ENCODE data around the gene NR2C2. TPM values are rescaled to one million over a fixed set of nuclear protein-coding genes. Genes with fewer than 3 reads are reported as not detected.

The NR2C2 gene
- total and polyA plus RNA-seq, 4 donors: 3.3 to 21.8 (median 14.5) TPM

DNA sequence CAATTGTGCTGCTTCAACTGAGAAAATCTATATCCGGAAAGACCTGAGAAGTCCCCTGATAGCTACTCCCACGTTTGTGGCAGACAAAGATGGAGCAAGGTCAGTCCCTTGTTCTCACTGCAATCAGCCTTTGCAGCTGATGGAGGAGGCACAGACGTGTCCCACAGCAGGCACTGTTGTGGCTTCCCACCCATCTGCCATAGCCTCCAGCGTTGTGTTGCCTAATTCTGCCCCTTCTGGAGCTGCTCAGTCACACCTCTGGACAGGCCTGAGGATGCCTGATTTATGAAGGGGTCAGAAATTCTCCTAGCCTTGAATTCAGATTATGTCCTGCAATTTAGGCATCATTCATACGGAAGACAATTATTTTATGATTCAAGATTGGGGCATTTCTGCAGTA is 75.9 kb downstream of the NR2C2 start:
- Histone ChIP-seq H3K27me3 (ENCODE audit: control insufficient read depth in 4 of 4, insufficient read depth in 4 of 4, low read length in 3 of 4) (no peaks in the 10 kb centered on the region), H3K27ac (ENCODE audit: low read depth in 1 of 2, low read length in 2 of 2) (no peak overlapping the region), H3K9ac (ENCODE audit: low read depth in 1 of 2, low read length in 2 of 2) (no peak overlapping the region), H3K4me3 (ENCODE audit: low read depth in 1 of 3, low read length in 3 of 3) (no peak overlapping the region), H3K9me3 (ENCODE audit: control insufficient read depth in 4 of 4, low read length in 3 of 4) (no peaks in the 10 kb centered on the region), H3K36me3 (ENCODE audit: control insufficient read depth in 4 of 4, insufficient read depth in 3 of 4, low read depth in 1 of 4, low read length in 3 of 4) (peaks cover 17 to 65% (median 46%) of the 10 kb centered on the region in 4 donors), H3K4me1 (ENCODE audit: control insufficient read depth in 4 of 4, insufficient read depth in 4 of 4, low read length in 3 of 4) (no peaks in the 10 kb centered on the region)
- TF ChIP-seq NR2F2 (IDR thresholded peaks at IDR 0.05) (no peak), JUND (IDR thresholded peaks at IDR 0.05) (no peak), SP1 (IDR thresholded peaks at IDR 0.05) (no peak), GABPA (IDR thresholded peaks at IDR 0.05 in 1 of 2, conservative IDR thresholded peaks at IDR 0.05 in 1 of 2) (no peak), TAF1 (conservative IDR thresholded peaks at IDR 0.05) (no peak), ZBTB33 (IDR thresholded peaks at IDR 0.05) (no peak), HNF4G (IDR thresholded peaks at IDR 0.05) (no peak), RXRA (IDR thresholded peaks at IDR 0.05) (no peak), REST (IDR thresholded peaks at IDR 0.05) (no peak), HNF4A (conservative IDR thresholded peaks at IDR 0.05) (no peak), MAX (IDR thresholded peaks at IDR 0.05) (no peak)
- WGBS: 80% methylated on average over 5 of the region's 5 CpGs
- no peak for DNase-seq (ENCODE audit: low spot score)

DNA sequence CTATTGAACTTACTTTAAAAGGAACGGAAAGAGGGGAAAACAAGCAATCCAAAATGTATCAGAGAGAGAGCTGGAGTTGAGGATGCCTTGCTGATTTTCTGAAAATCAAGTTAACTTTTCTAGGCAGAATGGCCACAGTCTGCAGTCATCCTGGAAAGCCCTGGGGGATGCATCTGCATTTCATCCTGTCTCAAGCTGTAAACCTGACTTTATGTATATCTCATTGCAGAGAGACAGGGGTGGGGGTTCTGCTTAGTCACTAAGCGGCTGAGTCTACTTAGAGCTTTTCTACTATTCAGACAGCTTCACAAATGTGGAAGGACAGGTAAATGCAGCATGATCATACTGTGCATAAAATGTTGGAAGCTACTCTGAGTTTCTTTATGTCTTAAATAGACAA is 76.3 kb downstream of the NR2C2 start:
- no peak for TF ChIP-seq REST (IDR thresholded peaks at IDR 0.05)
- TF ChIP-seq EGR1 (IDR thresholded peaks at IDR 0.05; ENCODE audit: low read depth in 2 of 2): no peak
- no peak for TF ChIP-seq YY1 (IDR thresholded peaks at IDR 0.05)
- TF ChIP-seq JUND (IDR thresholded peaks at IDR 0.05): no peak
- no peak for TF ChIP-seq ZBTB33 (IDR thresholded peaks at IDR 0.05)
- no peak for TF ChIP-seq RXRA (IDR thresholded peaks at IDR 0.05)
- TF ChIP-seq GABPA (IDR thresholded peaks at IDR 0.05 in 1 of 2, conservative IDR thresholded peaks at IDR 0.05 in 1 of 2): no peak
- no peak for TF ChIP-seq TAF1 (conservative IDR thresholded peaks at IDR 0.05)
- no peak for TF ChIP-seq MAX (IDR thresholded peaks at IDR 0.05)
- TF ChIP-seq FOXA1 (IDR thresholded peaks at IDR 0.05): no peak
- TF ChIP-seq CTCF (IDR thresholded peaks at IDR 0.05; ENCODE audit: low read depth, low read length, missing input control): no peak
- TF ChIP-seq HNF4A (conservative IDR thresholded peaks at IDR 0.05): no peak
- TF ChIP-seq, protein P1, sequence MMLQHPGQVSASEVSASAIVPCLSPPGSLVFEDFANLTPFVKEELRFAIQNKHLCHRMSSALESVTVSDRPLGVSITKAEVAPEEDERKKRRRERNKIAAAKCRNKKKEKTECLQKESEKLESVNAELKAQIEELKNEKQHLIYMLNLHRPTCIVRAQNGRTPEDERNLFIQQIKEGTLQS (IDR thresholded peaks at IDR 0.05): no peak
- no peak for TF ChIP-seq NR2F2 (IDR thresholded peaks at IDR 0.05)
- no peak for TF ChIP-seq FOXA2 (IDR thresholded peaks at IDR 0.05)
- TF ChIP-seq SP1 (IDR thresholded peaks at IDR 0.05): no peak
- no peak for TF ChIP-seq HNF4G (IDR thresholded peaks at IDR 0.05)
- TF ChIP-seq RAD21 (IDR thresholded peaks at IDR 0.05): no peak
- Histone ChIP-seq H3K4me1 (ENCODE audit: control insufficient read depth in 4 of 4, insufficient read depth in 4 of 4, low read length in 3 of 4) (no peaks in the 10 kb centered on the region), H3K4me3 (ENCODE audit: low read depth in 1 of 3, low read length in 3 of 3) (no peak overlapping the region), H3K27me3 (ENCODE audit: control insufficient read depth in 4 of 4, insufficient read depth in 4 of 4, low read length in 3 of 4) (no peaks in the 10 kb centered on the region), H3K27ac (ENCODE audit: low read depth in 1 of 2, low read length in 2 of 2) (no peak overlapping the region), H3K9me3 (ENCODE audit: control insufficient read depth in 4 of 4, low read length in 3 of 4) (no peaks in the 10 kb centered on the region), H3K36me3 (ENCODE audit: control insufficient read depth in 4 of 4, insufficient read depth in 3 of 4, low read depth in 1 of 4, low read length in 3 of 4) (peaks cover 19 to 70% (median 47%) of the 10 kb centered on the region in 4 donors), H3K9ac (ENCODE audit: low read depth in 1 of 2, low read length in 2 of 2) (no peak overlapping the region)
- DNase-seq (ENCODE audit: low spot score): no peak
- WGBS: 93% methylated on average over 2 of the region's 2 CpGs
